GM10266 (cell line): ENCODE measurements around the gene GLB1L3.

Experiments used
- DNase-seq: peaks from one replicate; pipeline ENCODE4 v3.0.0; 2012; ENCODE audit errors: extremely low spot score
- TF ChIP-seq, protein P1 (sequence below): IDR thresholded peaks from 2 replicates; pipeline ENCODE4 v1.5.1; 2012; ENCODE audit warnings: mild to moderate bottlenecking, low read depth; ENCODE audit not compliant: control insufficient read depth, insufficient read depth; ENCODE audit errors: missing control alignments

The GLB1L3 gene

DNA sequence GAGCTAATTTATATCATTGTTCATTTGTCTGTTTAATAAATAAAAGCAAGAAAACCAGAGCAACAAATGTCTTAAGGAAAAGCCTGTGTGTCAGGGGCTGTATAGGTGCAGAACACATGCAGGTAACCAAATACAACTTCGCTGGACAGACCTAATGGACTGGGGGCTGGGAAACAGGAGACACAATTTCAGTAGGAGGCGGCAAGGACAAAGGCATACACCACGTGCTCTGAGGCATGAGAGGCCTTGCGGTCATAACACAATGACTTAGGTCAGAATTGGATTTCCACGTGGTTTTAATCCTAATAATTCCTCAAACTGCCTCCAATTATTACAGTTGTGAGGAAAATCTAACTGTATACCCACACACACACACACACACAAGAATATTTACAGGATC is 8.7 kb upstream of the GLB1L3 start:
- no peak for DNase-seq
- TF ChIP-seq, protein P1, sequence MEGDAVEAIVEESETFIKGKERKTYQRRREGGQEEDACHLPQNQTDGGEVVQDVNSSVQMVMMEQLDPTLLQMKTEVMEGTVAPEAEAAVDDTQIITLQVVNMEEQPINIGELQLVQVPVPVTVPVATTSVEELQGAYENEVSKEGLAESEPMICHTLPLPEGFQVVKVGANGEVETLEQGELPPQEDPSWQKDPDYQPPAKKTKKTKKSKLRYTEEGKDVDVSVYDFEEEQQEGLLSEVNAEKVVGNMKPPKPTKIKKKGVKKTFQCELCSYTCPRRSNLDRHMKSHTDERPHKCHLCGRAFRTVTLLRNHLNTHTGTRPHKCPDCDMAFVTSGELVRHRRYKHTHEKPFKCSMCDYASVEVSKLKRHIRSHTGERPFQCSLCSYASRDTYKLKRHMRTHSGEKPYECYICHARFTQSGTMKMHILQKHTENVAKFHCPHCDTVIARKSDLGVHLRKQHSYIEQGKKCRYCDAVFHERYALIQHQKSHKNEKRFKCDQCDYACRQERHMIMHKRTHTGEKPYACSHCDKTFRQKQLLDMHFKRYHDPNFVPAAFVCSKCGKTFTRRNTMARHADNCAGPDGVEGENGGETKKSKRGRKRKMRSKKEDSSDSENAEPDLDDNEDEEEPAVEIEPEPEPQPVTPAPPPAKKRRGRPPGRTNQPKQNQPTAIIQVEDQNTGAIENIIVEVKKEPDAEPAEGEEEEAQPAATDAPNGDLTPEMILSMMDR, result no peak

DNA sequence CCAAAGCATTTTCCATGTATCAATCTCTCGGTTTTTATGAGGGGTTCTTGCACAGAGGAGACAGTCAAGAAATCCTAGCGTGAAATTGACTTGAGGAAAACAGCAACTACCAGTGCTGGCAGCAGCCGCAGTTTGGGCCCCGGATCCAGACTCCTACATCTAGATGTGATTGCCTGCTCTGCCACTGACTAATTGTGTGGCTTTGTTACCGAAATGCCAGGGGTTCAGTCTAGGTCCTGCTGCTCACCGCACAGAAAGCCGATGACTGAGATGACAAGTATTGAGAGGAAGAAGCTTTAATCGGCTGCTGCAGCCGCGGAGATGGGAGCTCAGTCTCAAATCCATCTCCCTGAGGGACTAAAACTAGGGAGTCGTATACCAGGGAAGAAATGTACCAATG is 8.2 kb upstream of the GLB1L3 start:
- TF ChIP-seq, protein P1, result no peak
- DNase-seq, result no peak

DNA sequence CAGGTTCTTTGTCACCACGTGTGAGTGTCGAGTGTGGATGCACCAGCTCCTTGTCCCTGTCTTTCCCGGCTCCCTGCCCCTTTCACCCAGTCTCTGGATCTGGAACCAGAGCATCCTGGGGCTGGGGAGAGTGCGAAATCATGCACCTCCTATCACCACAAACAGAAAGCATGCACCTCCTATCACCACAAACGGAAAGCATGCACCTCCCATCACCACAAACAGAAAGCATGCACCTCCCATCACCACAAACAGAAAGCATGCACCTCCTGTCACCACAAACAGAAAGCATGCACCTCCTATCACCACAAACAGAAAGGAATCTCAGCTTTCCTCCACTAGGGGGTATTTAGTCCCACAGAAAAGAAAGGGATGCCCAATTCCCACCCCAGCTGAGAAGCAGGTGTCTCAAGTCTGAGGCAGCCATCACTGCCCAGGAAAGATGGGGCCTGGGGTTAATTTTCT is 5.9 kb upstream of the GLB1L3 start:
- no peak for DNase-seq
- TF ChIP-seq, protein P1, result no peak

DNA sequence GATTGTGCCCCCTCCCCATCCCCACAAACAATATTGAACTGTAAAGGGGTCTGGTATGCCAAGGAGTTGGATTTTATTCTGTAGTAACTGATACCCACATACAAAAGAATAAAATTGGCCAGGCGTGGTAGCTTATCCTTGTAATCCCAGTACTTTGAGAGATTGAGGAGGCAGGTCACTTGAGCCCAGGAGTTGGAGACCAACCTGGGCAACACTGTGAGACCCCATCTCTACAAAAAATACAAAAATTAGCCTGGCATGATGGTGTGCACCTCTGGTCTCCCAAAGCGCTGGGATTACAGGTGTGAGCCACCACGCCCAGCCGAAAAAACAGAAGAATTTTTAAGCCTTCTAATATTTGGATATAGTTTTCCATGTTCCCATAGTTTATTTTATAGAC is 4.2 kb upstream of the GLB1L3 start:
- TF ChIP-seq, protein P1, result no peak
- DNase-seq, result no peak

DNA sequence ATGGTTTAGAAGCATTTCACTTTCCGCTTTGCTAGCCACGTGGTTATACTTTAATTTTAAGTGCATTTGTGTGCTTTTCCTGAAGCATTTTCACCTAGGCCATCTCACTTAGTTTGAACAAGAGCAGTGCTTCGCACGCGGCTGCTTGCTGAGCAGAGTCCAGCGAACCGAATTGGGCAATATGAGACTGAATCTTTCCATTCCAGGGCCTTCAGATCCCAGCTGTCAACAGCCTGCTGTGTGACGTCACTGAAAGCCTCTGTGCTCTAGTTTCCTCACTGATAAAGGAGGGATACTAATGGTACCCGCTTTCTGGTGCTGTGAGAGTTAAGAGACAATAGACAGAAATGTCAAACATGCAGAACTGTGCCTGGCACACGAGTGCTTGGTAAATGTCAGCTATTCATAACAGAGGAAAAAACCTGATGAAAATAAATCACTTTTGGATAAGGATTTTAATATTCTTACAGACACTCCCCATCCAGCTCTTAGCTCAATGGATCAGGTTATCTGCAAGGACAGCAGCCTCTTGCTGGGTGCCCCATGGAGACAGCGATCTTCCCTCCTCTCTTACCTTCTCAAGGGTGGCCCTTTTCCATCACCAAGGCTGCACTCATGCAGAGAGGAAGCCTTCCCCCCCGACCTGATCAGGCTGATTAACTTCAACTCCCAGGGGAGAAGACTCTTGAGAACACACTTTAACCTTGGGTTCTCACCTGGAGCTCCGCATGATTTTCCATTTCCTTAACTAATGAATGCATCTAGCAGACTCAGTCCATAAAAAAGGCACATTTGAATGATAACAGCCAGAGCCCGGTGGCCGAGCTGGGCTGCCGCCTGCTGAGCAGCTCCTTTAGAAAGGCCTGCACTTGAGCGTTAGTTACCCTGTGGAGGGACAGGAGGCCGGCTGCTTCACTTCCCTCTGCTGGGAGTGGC is 3.5 kb upstream of the GLB1L3 start:
- no peak for DNase-seq
- TF ChIP-seq, protein P1, result no peak

DNA sequence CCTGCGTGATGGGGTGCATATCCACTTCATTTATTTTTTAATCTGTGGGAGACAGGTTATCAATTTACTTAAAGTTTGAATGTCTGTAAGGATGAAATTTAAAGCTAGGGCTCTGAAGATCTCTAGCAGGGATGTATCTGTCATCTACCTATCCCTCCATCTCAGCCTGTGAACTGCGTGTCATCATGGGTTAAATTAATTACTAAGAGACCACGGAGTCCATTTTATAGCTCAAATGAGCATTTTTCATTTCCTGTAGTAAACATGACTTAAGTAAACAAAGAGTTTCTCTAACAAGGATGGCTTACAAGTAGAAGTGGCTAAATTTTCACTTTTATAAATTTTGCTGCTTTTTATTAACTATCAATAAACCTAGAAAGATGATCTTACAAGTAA is 2.9 kb upstream of the GLB1L3 start:
- TF ChIP-seq, protein P1, result no peak
- DNase-seq, result no peak

DNA sequence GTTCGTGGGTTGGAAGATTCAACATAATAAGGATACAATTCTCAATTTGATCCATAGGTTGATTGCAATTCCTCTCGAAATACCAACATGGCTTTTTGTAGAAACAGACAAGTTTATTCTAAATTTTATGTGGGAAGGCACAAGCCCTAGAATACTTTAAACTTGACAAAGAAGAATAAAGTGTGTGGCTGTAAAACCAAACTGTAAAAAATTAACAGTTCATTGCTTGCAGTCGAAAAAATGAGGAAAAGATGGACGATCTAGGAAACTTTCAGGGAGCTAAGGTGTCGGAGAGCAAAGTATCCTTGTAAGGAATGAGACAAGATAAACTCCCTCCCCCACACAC is 1.0 kb upstream of the GLB1L3 start:
- TF ChIP-seq, protein P1, result no peak
- DNase-seq, result no peak
